HepG2 (cell line): Measurements from ENCODE around the gene MAP3K4. TPM values are rescaled to one million over a fixed set of nuclear protein-coding genes. Genes with fewer than 3 reads are reported as not detected.

Source experiments
- ATAC-seq: fragments of 200-7000 bp; cut with Tn5 transposase; 3 replicates; pipeline ENCODE4 v1.9.1; 2020; ENCODE audit warnings: mild to moderate bottlenecking, moderate library complexity
- BruUV-seq: library from RNA; stranded (reverse); fragments of 400-500 nt; replicated peaks from 2 replicates; lab custom pipeline; 2021; lab: Mats Ljungman, UMichigan
- CTCF ChIA-PET: fragments of 300-600 bp; formaldehyde crosslinking; extraction: SDS; loops from one replicate; lab custom pipeline; 2021; ENCODE audit warnings: low total read pairs, inconsistent platforms, low intra/inter-chr PET ratio; lab: Yijun Ruan, JAX
- POLR2A ChIA-PET: fragments of 350-600 bp; sonication (Branson Sonifier 250); formaldehyde crosslinking; loops from one replicate; lab custom pipeline; 2020; ENCODE audit warnings: antibody characterized with exemption, inconsistent platforms; lab: Yijun Ruan, JAX
- DNase-seq: peaks from one replicate; pipeline ENCODE4 v3.0.0-alpha.2; 2015; ENCODE audit warnings: low spot score
- FAIRE-seq: peaks from 3 replicates; lab custom pipeline; 2011; peaks lifted over from hg19 to GRCh38; lab: Jason Lieb, UNC
- H2AFZ ChIP-seq: one replicate; pipeline ENCODE4 v1.6.1; 2011; ENCODE audit warnings: low read length, inconsistent platforms
- H3K27ac ChIP-seq: fragments of 300-600 bp; 3 replicates; pipeline ENCODE4 v1.8.0; 2011; ENCODE audit warnings: mixed run types, mild to moderate bottlenecking, mixed read lengths, low read length, inconsistent platforms; ENCODE audit not compliant: insufficient read depth; ENCODE audit errors: extremely low read length
- H3K27me3 ChIP-seq, 2 experiments: fragments of 200-600 bp in 1 of 2; 2 replicates in 1 of 2; 3 replicates in 1 of 2; pipeline versions ENCODE4 v1.6.0 to v1.8.0; 2011; ENCODE audit warnings: low read length in 2 of 2, mild to moderate bottlenecking in 2 of 2, moderate library complexity in 2 of 2, inconsistent platforms in 1 of 2; ENCODE audit not compliant: insufficient read depth in 2 of 2, control insufficient read depth in 1 of 2
- H3K36me3 ChIP-seq, 2 experiments: fragments of 200-600 bp in 1 of 2; replicated peaks in 1 of 2; 2 replicates in 1 of 2; 3 replicates in 1 of 2; pipeline versions ENCODE4 v1.5.1 to v1.8.0; 2011; ENCODE audit warnings: low read length in 2 of 2, inconsistent platforms in 1 of 2; ENCODE audit not compliant: insufficient read depth in 2 of 2, control insufficient read depth in 1 of 2
- H3K4me1 ChIP-seq: 2 replicates; pipeline ENCODE4 v1.5.1; 2012; ENCODE audit warnings: low read length, inconsistent platforms; ENCODE audit not compliant: insufficient read depth
- H3K4me2 ChIP-seq: 2 replicates; pipeline ENCODE4 v1.6.0; 2011; ENCODE audit warnings: low read depth, low read length, inconsistent platforms
- H3K4me3 ChIP-seq, 3 experiments: fragments of 200-600 bp in 1 of 3; sonication (generic), shearing (Covaris generic) in 1 of 3; replicated peaks in 1 of 3; 2 replicates each; pipeline ENCODE4 v1.5.1; 2011 to 2016; ENCODE audit warnings: low read length in 3 of 3, inconsistent platforms in 2 of 3, low read depth in 2 of 3, mild to moderate bottlenecking in 2 of 3, control low read depth in 1 of 3, mixed read lengths in 1 of 3; ENCODE audit not compliant: insufficient read depth in 1 of 3
- H3K79me2 ChIP-seq: one replicate; pipeline ENCODE4 v1.6.1; 2011; ENCODE audit warnings: low read length, inconsistent platforms; ENCODE audit not compliant: insufficient read depth
- H3K9ac ChIP-seq: 2 replicates; pipeline ENCODE4 v1.6.0; 2011; ENCODE audit warnings: mild to moderate bottlenecking, low read depth, low read length, inconsistent platforms; ENCODE audit not compliant: insufficient read depth
- H3K9me3 ChIP-seq: 2 replicates; pipeline ENCODE4 v1.5.1; 2012; ENCODE audit warnings: mild to moderate bottlenecking, low read length
- H4K20me1 ChIP-seq: 2 replicates; pipeline ENCODE4 v1.6.0; 2011; ENCODE audit warnings: inconsistent platforms, mild to moderate bottlenecking, low read length, moderate library complexity; ENCODE audit not compliant: insufficient read depth
- ATM ChIP-seq: fragments of 450-650 bp; IDR thresholded peaks from 2 replicates; pipeline ENCODE4 v1.7.1; 2017; ENCODE audit warnings: mild to moderate bottlenecking, borderline replicate concordance
- FOXC1 ChIP-seq: sonication (generic); formaldehyde crosslinking; IDR thresholded peaks from 2 replicates; pipeline ENCODE4 v1.8.0; 2022; ENCODE audit warnings: mild to moderate bottlenecking, missing genetic modification reagents, borderline replicate concordance
- HNF4A ChIP-seq: sonication (generic); formaldehyde crosslinking; IDR thresholded peaks from 2 replicates; pipeline ENCODE4 v1.4.0; 2020; ENCODE audit warnings: missing genetic modification reagents
- HOXA9 ChIP-seq: sonication (generic); formaldehyde crosslinking; IDR thresholded peaks from 2 replicates; pipeline ENCODE4 v1.8.1; 2022; ENCODE audit warnings: missing genetic modification reagents, mild to moderate bottlenecking, moderate library complexity, borderline replicate concordance
- MBD4 ChIP-seq: IDR thresholded peaks from 2 replicates; pipeline ENCODE4 v1.6.1; 2012; ENCODE audit warnings: low read length, inconsistent platforms, borderline replicate concordance
- NR2C2 ChIP-seq: sonication (generic); formaldehyde crosslinking; IDR thresholded peaks from 2 replicates; pipeline ENCODE4 v1.4.0; 2020; ENCODE audit warnings: missing genetic modification reagents, mild to moderate bottlenecking, moderate library complexity, borderline replicate concordance
- SRSF4 ChIP-seq: fragments of 200-400 bp; formaldehyde crosslinking; IDR thresholded peaks from one replicate; pipeline ENCODE4 v1.6.1; 2018; ENCODE audit warnings: mild to moderate bottlenecking, low read depth, low read length, moderate library complexity; ENCODE audit not compliant: poor library complexity, severe bottlenecking
- STAT5B ChIP-seq: sonication (generic); formaldehyde crosslinking; IDR thresholded peaks from 2 replicates; pipeline ENCODE4 v1.4.0; 2020; ENCODE audit warnings: missing genetic modification reagents
- ZKSCAN8 ChIP-seq: IDR thresholded peaks from 2 replicates; pipeline ENCODE4 v1.6.1; 2016; ENCODE audit warnings: borderline replicate concordance, missing genetic modification reagents, missing compliant biosample characterization
- ZNF7 ChIP-seq: IDR thresholded peaks from 2 replicates; pipeline ENCODE4 v1.6.1; 2016; ENCODE audit warnings: missing biosample characterization, missing genetic modification reagents
- ZNF879 ChIP-seq: sonication (generic); formaldehyde crosslinking; IDR thresholded peaks from 2 replicates; pipeline ENCODE4 v1.8.1; 2023; ENCODE audit warnings: missing genetic modification reagents
- ZSCAN31 ChIP-seq: sonication (generic); formaldehyde crosslinking; IDR thresholded peaks from 2 replicates; pipeline ENCODE4 v1.5.0; 2020; ENCODE audit warnings: low read depth, mild to moderate bottlenecking, missing genetic modification reagents
- WGBS: methylation state at CpG from one replicate; pipeline ENCODE4 v1.1.6; 2017; ENCODE audit warnings: low lambda C conversion rate; 5-methylcytosine and 5-hydroxymethylcytosine counted together
- in situ Hi-C: cut with HindIII; loops from 2 replicates; pipeline ENCODE4 v1.10.0; 2017; ENCODE audit warnings: low pct_unique_long_range_greater_than_20kb; ENCODE audit not compliant: extremely low pct_ligation_motif_present
- intact Hi-C: fragments of 100-400 bp; cut with micrococcal nuclease; formaldehyde crosslinking; loops from one replicate; pipeline ENCODE4 v1.10.0; 2022; ENCODE audit not compliant: unreplicated experiment
- polyA plus RNA-seq, 8 experiments: library from polyadenylated mRNA; depleted of rRNA in 3 of 8; stranded (reverse) in 7 of 8; unstranded in 1 of 8; fragments of >200 nt; fragmentation: Illumina TruSeq in 4 of 8; extraction: Trizol in 4 of 8; gene quantifications; 2 replicates each; pipeline versions ENCODE4 v1.2.1 to v1.2.3, GENCODE V29; 2011 to 2016; ENCODE audit warnings: low read depth in 4 of 8, missing spikeins in 1 of 8, mixed read lengths in 1 of 8; ENCODE audit not compliant: insufficient read depth in 1 of 8
- total RNA-seq, 5 experiments: library from RNA; depleted of rRNA; stranded (reverse); fragments of >200 nt; fragmentation: Illumina TruSeq; extraction: Trizol; gene quantifications; 2 replicates each; pipeline ENCODE4 v1.2.3, GENCODE V29; 2016; ENCODE audit warnings: low read depth in 1 of 5
- TF ChIP-seq, protein P1 (sequence below): sonication (generic); formaldehyde crosslinking; IDR thresholded peaks from 2 replicates; pipeline ENCODE4 v1.8.1; 2023; ENCODE audit warnings: missing genetic modification reagents, inconsistent platforms, borderline replicate concordance
- TF ChIP-seq, protein P2 (sequence below): sonication (generic); formaldehyde crosslinking; IDR thresholded peaks from 2 replicates; pipeline ENCODE4 v1.5.0; 2020; ENCODE audit warnings: mild to moderate bottlenecking, missing genetic modification reagents
- TF ChIP-seq, protein P3 (sequence below): sonication (generic); formaldehyde crosslinking; conservative IDR thresholded peaks from 2 replicates; pipeline ENCODE4 v1.8.1; 2023; ENCODE audit warnings: missing genetic modification reagents

MAP3K4 gene
- total and polyA plus RNA-seq, 2 of the 13 experiments (the other 11 are each of a cell fraction or from before 2014, with no cell fraction given) = 12.9 to 33.6 TPM

DNA sequence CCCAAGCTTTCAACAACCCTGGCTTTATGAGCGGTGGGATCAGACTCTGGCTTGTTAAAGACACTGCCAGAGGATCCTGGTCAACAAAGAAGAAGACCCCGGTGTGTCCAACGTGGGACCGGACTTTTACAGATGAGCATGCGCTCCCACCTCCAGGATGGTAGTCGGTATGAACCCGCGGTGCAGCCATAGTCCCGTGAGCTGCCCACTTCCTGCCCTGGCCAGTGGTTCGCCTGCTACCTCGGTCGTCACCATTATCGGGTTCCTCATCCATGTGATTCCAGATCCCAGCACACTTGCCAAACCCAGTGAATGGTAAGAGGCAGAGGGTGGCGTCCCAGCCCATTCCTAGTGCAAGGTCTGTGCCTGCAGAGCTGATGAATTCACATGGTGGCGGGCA lies 169.6 kb downstream of the MAP3K4 start:
- peaks cover 0 to 18% of the 10 kb centered on the region in 2 experiments; a peak in 3 of 5 replicates for H3K27me3 ChIP-seq
- DNase-seq (no peak), FAIRE-seq (no peak), ATAC-seq (no peak)
- H3K79me2 ChIP-seq = no peaks in the 10 kb centered on the region
- no peaks in the 10 kb centered on the region for H3K4me1 ChIP-seq
- H3K9ac ChIP-seq = no peak overlapping the region
- H3K27ac ChIP-seq = no peak overlapping the region
- BruUV-seq = no TSS peak
- no peak overlapping the region for H3K4me2 ChIP-seq
- POLR2A ChIA-PET = no interaction called here
- no peak overlapping the region for H3K4me3 ChIP-seq
- whole genome bisulfite sequencing = 68% methylated on average over 15 of the region's 15 CpGs
- intact Hi-C loops = no loop called here
- no peak overlapping the region for H2AFZ ChIP-seq
- CTCF ChIA-PET = no interaction called here
- no peaks in the 10 kb centered on the region for H3K9me3 ChIP-seq
- in situ Hi-C loops = no loop called here
- TF ChIP-seq ZSCAN31 (no peak), NR2C2 (CRISPR knock-in tag) (no peak), SRSF4 (no peak), ZKSCAN8 (CRISPR knock-in tag) (no peak), FOXC1 (CRISPR knock-in tag) (no peak), ZNF879 (CRISPR knock-in tag) (no peak), ZNF7 (no peak), ATM (no peak), MBD4 (no peak), STAT5B (no peak), HNF4A (CRISPR knock-in tag) (no peak), HOXA9 (CRISPR knock-in tag) (no peak)
- TF ChIP-seq, protein P1, sequence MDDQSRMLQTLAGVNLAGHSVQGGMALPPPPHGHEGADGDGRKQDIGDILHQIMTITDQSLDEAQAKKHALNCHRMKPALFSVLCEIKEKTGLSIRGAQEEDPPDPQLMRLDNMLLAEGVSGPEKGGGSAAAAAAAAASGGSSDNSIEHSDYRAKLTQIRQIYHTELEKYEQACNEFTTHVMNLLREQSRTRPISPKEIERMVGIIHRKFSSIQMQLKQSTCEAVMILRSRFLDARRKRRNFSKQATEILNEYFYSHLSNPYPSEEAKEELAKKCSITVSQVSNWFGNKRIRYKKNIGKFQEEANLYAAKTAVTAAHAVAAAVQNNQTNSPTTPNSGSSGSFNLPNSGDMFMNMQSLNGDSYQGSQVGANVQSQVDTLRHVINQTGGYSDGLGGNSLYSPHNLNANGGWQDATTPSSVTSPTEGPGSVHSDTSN = no peak
- TF ChIP-seq, protein P2, sequence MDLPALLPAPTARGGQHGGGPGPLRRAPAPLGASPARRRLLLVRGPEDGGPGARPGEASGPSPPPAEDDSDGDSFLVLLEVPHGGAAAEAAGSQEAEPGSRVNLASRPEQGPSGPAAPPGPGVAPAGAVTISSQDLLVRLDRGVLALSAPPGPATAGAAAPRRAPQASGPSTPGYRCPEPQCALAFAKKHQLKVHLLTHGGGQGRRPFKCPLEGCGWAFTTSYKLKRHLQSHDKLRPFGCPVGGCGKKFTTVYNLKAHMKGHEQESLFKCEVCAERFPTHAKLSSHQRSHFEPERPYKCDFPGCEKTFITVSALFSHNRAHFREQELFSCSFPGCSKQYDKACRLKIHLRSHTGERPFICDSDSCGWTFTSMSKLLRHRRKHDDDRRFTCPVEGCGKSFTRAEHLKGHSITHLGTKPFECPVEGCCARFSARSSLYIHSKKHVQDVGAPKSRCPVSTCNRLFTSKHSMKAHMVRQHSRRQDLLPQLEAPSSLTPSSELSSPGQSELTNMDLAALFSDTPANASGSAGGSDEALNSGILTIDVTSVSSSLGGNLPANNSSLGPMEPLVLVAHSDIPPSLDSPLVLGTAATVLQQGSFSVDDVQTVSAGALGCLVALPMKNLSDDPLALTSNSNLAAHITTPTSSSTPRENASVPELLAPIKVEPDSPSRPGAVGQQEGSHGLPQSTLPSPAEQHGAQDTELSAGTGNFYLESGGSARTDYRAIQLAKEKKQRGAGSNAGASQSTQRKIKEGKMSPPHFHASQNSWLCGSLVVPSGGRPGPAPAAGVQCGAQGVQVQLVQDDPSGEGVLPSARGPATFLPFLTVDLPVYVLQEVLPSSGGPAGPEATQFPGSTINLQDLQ (CRISPR knock-in tag) = no peak
- TF ChIP-seq, protein P3, sequence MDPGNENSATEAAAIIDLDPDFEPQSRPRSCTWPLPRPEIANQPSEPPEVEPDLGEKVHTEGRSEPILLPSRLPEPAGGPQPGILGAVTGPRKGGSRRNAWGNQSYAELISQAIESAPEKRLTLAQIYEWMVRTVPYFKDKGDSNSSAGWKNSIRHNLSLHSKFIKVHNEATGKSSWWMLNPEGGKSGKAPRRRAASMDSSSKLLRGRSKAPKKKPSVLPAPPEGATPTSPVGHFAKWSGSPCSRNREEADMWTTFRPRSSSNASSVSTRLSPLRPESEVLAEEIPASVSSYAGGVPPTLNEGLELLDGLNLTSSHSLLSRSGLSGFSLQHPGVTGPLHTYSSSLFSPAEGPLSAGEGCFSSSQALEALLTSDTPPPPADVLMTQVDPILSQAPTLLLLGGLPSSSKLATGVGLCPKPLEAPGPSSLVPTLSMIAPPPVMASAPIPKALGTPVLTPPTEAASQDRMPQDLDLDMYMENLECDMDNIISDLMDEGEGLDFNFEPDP (CRISPR knock-in tag) = no peak
- H4K20me1 ChIP-seq = no peaks in the 10 kb centered on the region
- no peaks in the 10 kb centered on the region for H3K36me3 ChIP-seq
